Ishikawa (cell line): ENCODE results near the gene DNAJA3.
A peak's percentile ranks its signal among the peaks of the same experiment; 100 is the strongest.

Source experiments
- CEBPB ChIP-seq: IDR thresholded peaks from 2 replicates; pipeline ENCODE4 v1.6.1; 2012
- CREB1 ChIP-seq: IDR thresholded peaks from 2 replicates; pipeline ENCODE4 v1.6.1; 2012; ENCODE audit warnings: low read depth
- EGR1 ChIP-seq: IDR thresholded peaks from 2 replicates; pipeline ENCODE4 v1.6.1; 2012
- FOXM1 ChIP-seq: IDR thresholded peaks from 2 replicates; pipeline ENCODE4 v1.6.1; 2012; ENCODE audit warnings: low read depth, borderline replicate concordance
- MAX ChIP-seq: IDR thresholded peaks from 2 replicates; pipeline ENCODE4 v1.6.1; 2012
- NFIC ChIP-seq: IDR thresholded peaks from 2 replicates; pipeline ENCODE4 v1.6.1; 2012
- RAD21 ChIP-seq: IDR thresholded peaks from 2 replicates; pipeline ENCODE4 v1.6.1; 2012; ENCODE audit warnings: low read depth
- REST ChIP-seq: IDR thresholded peaks from 2 replicates; pipeline ENCODE4 v1.6.1; 2012; ENCODE audit warnings: low read depth, mild to moderate bottlenecking
- TAF1 ChIP-seq: IDR thresholded peaks from 2 replicates; pipeline ENCODE4 v1.6.1; 2012; ENCODE audit warnings: low read depth, mild to moderate bottlenecking
- TCF12 ChIP-seq: IDR thresholded peaks from 2 replicates; pipeline ENCODE4 v1.6.1; 2012; ENCODE audit warnings: low read depth
- TEAD4 ChIP-seq: IDR thresholded peaks from 2 replicates; pipeline ENCODE4 v1.6.1; 2012
- USF1 ChIP-seq: IDR thresholded peaks from 2 replicates; pipeline ENCODE4 v1.6.1; 2012
- YY1 ChIP-seq: IDR thresholded peaks from 2 replicates; pipeline ENCODE4 v1.6.1; 2012; ENCODE audit warnings: low read depth
- ZBTB7A ChIP-seq: IDR thresholded peaks from 2 replicates; pipeline ENCODE4 v1.6.1; 2012; ENCODE audit warnings: low read depth

DNAJA3 gene

GRCh38 chr16:4404247-4404966 is 21.3 kb upstream of the DNAJA3 start:
- TF ChIP-seq RAD21 (peak; percentile 69), MAX (no peak)

- TF ChIP-seq TEAD4 (no peak), TAF1 (no peak), USF1 (no peak), YY1 (no peak), REST (no peak)
Observed at GRCh38 chr16:4404967-4405696, 20.5 kb upstream of the DNAJA3 start.

- no peak for TF ChIP-seq CREB1
- no peak for TF ChIP-seq YY1
- TF ChIP-seq USF1, result no peak
- no peak for TF ChIP-seq TEAD4
- no peak for TF ChIP-seq FOXM1
- TF ChIP-seq TAF1, result no peak
- TF ChIP-seq RAD21, result no peak
- TF ChIP-seq NFIC, result no peak
- TF ChIP-seq CEBPB, result no peak
Observed at GRCh38 chr16:4407543-4408322, 17.9 kb upstream of the DNAJA3 start.

GRCh38 chr16:4408323-4408690 is 17.4 kb upstream of the DNAJA3 start:
- TF ChIP-seq ZBTB7A (no peak), RAD21 (no peak), TCF12 (no peak), EGR1 (no peak), USF1 (no peak), TAF1 (no peak), MAX (no peak)

- peak; percentile 24; the same call in 1 of the 2 replicates for TF ChIP-seq RAD21
- TF ChIP-seq TCF12, result peak; percentile 59
- peak; percentile 82 for TF ChIP-seq TEAD4
- no peak for TF ChIP-seq YY1
- TF ChIP-seq TAF1, result no peak
- TF ChIP-seq NFIC, result peak; percentile 59; the same call in 1 of the 2 replicates
Observed at GRCh38 chr16:4409081-4409932, 16.4 kb upstream of the DNAJA3 start.

GRCh38 chr16:4410335-4411075 is 15.2 kb upstream of the DNAJA3 start:
- TF ChIP-seq TEAD4 (no peak), EGR1 (no peak), USF1 (no peak), YY1 (no peak)
